ENCODE results near the gene CD200. TPM values are rescaled to one million over a fixed set of nuclear protein-coding genes. Genes with fewer than 3 reads are reported as not detected.

Gene CD200
- total and polyA plus RNA-seq, 2 experiments from 2014 or later, result 0.20 TPM; not detected in 1

GRCh38 chr3:112411425-112411824 lies 78.5 kb downstream of the CD200 start:
- Histone ChIP-seq H3K27ac (no peak overlapping the region), H3K4me1 (ENCODE audit: insufficient read depth) (no peaks in the 10 kb centered on the region), H3K79me2 (ENCODE audit: insufficient read depth) (no peaks in the 10 kb centered on the region), H3K9me2 (ENCODE audit: insufficient read depth) (no peaks in the 10 kb centered on the region), H4K20me1 (ENCODE audit: insufficient read depth) (no peaks in the 10 kb centered on the region), H3K9me3 (ENCODE audit: low read depth) (no peaks in the 10 kb centered on the region), H3K4me2 (ENCODE audit: unreplicated experiment) (no peak overlapping the region), H3K27me3 (replicated peaks; ENCODE audit: insufficient read depth) (no peaks in the 10 kb centered on the region), H3K36me3 (ENCODE audit: low read depth) (no peaks in the 10 kb centered on the region), H3K9ac (no peak overlapping the region), H2AFZ (no peak overlapping the region), H3K4me3 (no peak overlapping the region), H3F3A (ENCODE audit: insufficient read depth) (no peaks in the 10 kb centered on the region)
- in situ Hi-C loops (cut with MboI), result no loop called here
- WGBS, 2 experiments (ENCODE audit: low coverage in 1 of 2, low lambda C conversion rate in 2 of 2, missing lambda C conversion rate in 2 of 2), result 50 to 53% methylated on average over 3 of the region's 3 CpGs
- DNase-seq, result peak; percentile 14
- TF ChIP-seq EZH2 (IDR thresholded peaks at IDR 0.05; ENCODE audit: insufficient read depth, poor library complexity, severe bottlenecking), result no peak
- no peak for TF ChIP-seq EZH2phosphoT487 (IDR thresholded peaks at IDR 0.05; ENCODE audit: insufficient read depth, low read depth)

Other genes with a start within 250 kb of the CD200 start
- gene C3orf52, start 246.8 kb upstream of the CD200 start, total RNA-seq (2014; rRNA removed; shearing (Covaris generic)), result 1.3 and 3.5 TPM in 2 replicates
- 1.6 and 1.9 TPM in 2 replicates for gene C3orf52, start 246.8 kb upstream of the CD200 start, polyA plus RNA-seq (2016; fragmentation: Nextera tagmentation; extraction: Ambion mirVana)
- not detected in 2 replicates for gene GCSAM, start 199.9 kb upstream of the CD200 start, total RNA-seq (2014; rRNA removed; shearing (Covaris generic))
- 0.19 and 0.20 TPM in 2 replicates for gene GCSAM, start 199.9 kb upstream of the CD200 start, polyA plus RNA-seq (2016; fragmentation: Nextera tagmentation; extraction: Ambion mirVana)
- not detected in 2 replicates for gene SLC9C1, start 38.9 kb upstream of the CD200 start, total RNA-seq (2014; rRNA removed; shearing (Covaris generic))
- gene SLC9C1, start 38.9 kb upstream of the CD200 start, polyA plus RNA-seq (2016; fragmentation: Nextera tagmentation; extraction: Ambion mirVana), result not detected in 2 replicates
- not detected in 2 replicates for gene BTLA, start 166.3 kb downstream of the CD200 start, total RNA-seq (2014; rRNA removed; shearing (Covaris generic))
- 0.38 TPM in 1 of 2 replicates, not detected in the other for gene BTLA, start 166.3 kb downstream of the CD200 start, polyA plus RNA-seq (2016; fragmentation: Nextera tagmentation; extraction: Ambion mirVana)
- gene ATG3, start 228.8 kb downstream of the CD200 start, total RNA-seq (2014; rRNA removed; shearing (Covaris generic)), result 44.0 and 58.6 TPM in 2 replicates
- gene ATG3, start 228.8 kb downstream of the CD200 start, polyA plus RNA-seq (2016; fragmentation: Nextera tagmentation; extraction: Ambion mirVana), result 69.8 and 70.6 TPM in 2 replicates
- gene SLC35A5, start 228.9 kb downstream of the CD200 start, total RNA-seq (2014; rRNA removed; shearing (Covaris generic)), result 53.0 and 56.4 TPM in 2 replicates
- gene SLC35A5, start 228.9 kb downstream of the CD200 start, polyA plus RNA-seq (2016; fragmentation: Nextera tagmentation; extraction: Ambion mirVana), result 48.5 and 48.6 TPM in 2 replicates

All from GM23248 (cell line).